A673 (cell line): ENCODE measurements around the gene ABCA4.

ENCODE experiments used
- EZH2 ChIP-seq: fragments of 200-600 bp; sonication (generic); IDR thresholded peaks from 2 replicates; pipeline ENCODE4 v1.6.1; 2017; ENCODE audit warnings: borderline replicate concordance, low read depth, mild to moderate bottlenecking, mixed read lengths, antibody characterized with exemption, low read length; ENCODE audit not compliant: poor library complexity, severe bottlenecking
- TF ChIP-seq, protein P1 (sequence below): fragments of 300-800, 200-600 bp; sonication (generic); conservative IDR thresholded peaks from 2 replicates; pipeline ENCODE4 v1.5.1; 2017; ENCODE audit warnings: low read depth, mild to moderate bottlenecking, antibody characterized with exemption, low read length, moderate library complexity, mixed read lengths

DNA sequence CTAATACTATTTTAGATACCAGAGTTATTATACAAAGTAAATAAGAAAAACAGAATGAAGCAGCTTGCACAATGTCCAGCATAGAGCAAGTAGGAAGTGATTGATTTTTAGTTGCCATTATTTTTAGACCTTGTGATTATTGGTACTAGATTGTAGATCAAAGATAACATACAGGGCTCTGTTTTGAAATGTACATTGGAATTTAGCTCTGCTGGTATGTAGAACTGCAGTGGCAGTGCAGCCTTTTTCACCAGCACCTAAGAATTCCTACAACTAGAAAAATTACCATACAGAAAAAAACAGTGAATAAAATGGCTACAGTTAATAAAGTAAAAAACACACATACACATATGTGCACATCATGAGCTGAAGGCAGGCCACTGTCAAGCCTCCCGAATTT, 32.2 kb upstream of the ABCA4 start:
- TF ChIP-seq, protein P1, sequence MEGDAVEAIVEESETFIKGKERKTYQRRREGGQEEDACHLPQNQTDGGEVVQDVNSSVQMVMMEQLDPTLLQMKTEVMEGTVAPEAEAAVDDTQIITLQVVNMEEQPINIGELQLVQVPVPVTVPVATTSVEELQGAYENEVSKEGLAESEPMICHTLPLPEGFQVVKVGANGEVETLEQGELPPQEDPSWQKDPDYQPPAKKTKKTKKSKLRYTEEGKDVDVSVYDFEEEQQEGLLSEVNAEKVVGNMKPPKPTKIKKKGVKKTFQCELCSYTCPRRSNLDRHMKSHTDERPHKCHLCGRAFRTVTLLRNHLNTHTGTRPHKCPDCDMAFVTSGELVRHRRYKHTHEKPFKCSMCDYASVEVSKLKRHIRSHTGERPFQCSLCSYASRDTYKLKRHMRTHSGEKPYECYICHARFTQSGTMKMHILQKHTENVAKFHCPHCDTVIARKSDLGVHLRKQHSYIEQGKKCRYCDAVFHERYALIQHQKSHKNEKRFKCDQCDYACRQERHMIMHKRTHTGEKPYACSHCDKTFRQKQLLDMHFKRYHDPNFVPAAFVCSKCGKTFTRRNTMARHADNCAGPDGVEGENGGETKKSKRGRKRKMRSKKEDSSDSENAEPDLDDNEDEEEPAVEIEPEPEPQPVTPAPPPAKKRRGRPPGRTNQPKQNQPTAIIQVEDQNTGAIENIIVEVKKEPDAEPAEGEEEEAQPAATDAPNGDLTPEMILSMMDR, result no peak
- no peak for TF ChIP-seq EZH2
